ENCODE results near the gene GLIS2.

- no peak for TF ChIP-seq TAF1 (IDR thresholded peaks at IDR 0.05; ENCODE audit: borderline replicate concordance, low read depth, low read length)
- no peak for TF ChIP-seq POLR2AphosphoS5 (IDR thresholded peaks at IDR 0.05; ENCODE audit: low read depth, low read length)
- no peak for TF ChIP-seq POLR2A (IDR thresholded peaks at IDR 0.05; ENCODE audit: low read depth, low read length)
These were observed 27.2 kb downstream of the GLIS2 start for GRCh38 chr16:4342866-4343744.

Data from GM12892 (cell line).